ENCODE measurements around the gene MYH9.
A peak's percentile ranks its signal among the peaks of the same experiment; 100 is the strongest.
"Not testable (repeated sequence)": the region's sequence is repeated elsewhere in the genome, so short reads cannot be mapped to it uniquely, and the experiment has no call there.

Gene MYH9

GRCh38 chr22:36267058-36267457 is 120.7 kb downstream of the MYH9 start:
- H3K27ac Mint-ChIP-seq = no peak overlapping the region
- no peak for DNase-seq (ENCODE audit: low spot score in 2 of 2)
- ATAC-seq (ENCODE audit: low read depth) = no peak
- H3K4me1 Mint-ChIP-seq = no peaks in the 10 kb centered on the region
- H3K36me3 Mint-ChIP-seq = peaks cover 19% of the 10 kb centered on the region
- H3K4me3 Mint-ChIP-seq = no peak overlapping the region
- no peaks in the 10 kb centered on the region for H3K9me3 Mint-ChIP-seq
- no peaks in the 10 kb centered on the region for H3K27me3 Mint-ChIP-seq

- ATAC-seq (ENCODE audit: low read depth); H3K4me1 Mint-ChIP-seq; H3K9me3 Mint-ChIP-seq; H3K27ac Mint-ChIP-seq; DNase-seq (ENCODE audit: low spot score in 2 of 2); H3K4me3 Mint-ChIP-seq; H3K27me3 Mint-ChIP-seq: not testable (repeated sequence)
- peaks cover 21% of the 10 kb centered on the region for H3K36me3 Mint-ChIP-seq
Observed at GRCh38 chr22:36263886-36264664, 123.7 kb downstream of the MYH9 start.

GRCh38 chr22:36263216-36263673 is 124.5 kb downstream of the MYH9 start:
- H3K4me1 Mint-ChIP-seq; H3K4me3 Mint-ChIP-seq; H3K27ac Mint-ChIP-seq; H3K27me3 Mint-ChIP-seq; ATAC-seq (ENCODE audit: low read depth); H3K9me3 Mint-ChIP-seq; DNase-seq (ENCODE audit: low spot score in 2 of 2): not testable (repeated sequence)
- H3K36me3 Mint-ChIP-seq = peaks cover 21% of the 10 kb centered on the region

GRCh38 chr22:36262307-36262706 is 125.5 kb downstream of the MYH9 start:
- not testable (repeated sequence) for H3K27ac Mint-ChIP-seq; H3K4me3 Mint-ChIP-seq; DNase-seq (ENCODE audit: low spot score in 2 of 2); H3K9me3 Mint-ChIP-seq; H3K27me3 Mint-ChIP-seq; ATAC-seq (ENCODE audit: low read depth); H3K4me1 Mint-ChIP-seq
- H3K36me3 Mint-ChIP-seq = peaks cover 18% of the 10 kb centered on the region

- not testable (repeated sequence) for H3K4me1 Mint-ChIP-seq; ATAC-seq (ENCODE audit: low read depth); H3K27me3 Mint-ChIP-seq; H3K27ac Mint-ChIP-seq; H3K9me3 Mint-ChIP-seq; H3K4me3 Mint-ChIP-seq; DNase-seq (ENCODE audit: low spot score in 2 of 2)
- H3K36me3 Mint-ChIP-seq = peaks cover 14% of the 10 kb centered on the region
Observed at GRCh38 chr22:36261675-36262074, 126.1 kb downstream of the MYH9 start.

- Mint-ChIP-seq H3K9me3 (no peaks in the 10 kb centered on the region), H3K4me3 (no peak overlapping the region), H3K4me1 (peaks cover 15% of the 10 kb centered on the region), H3K36me3 (peaks cover 8% of the 10 kb centered on the region), H3K27me3 (no peaks in the 10 kb centered on the region), H3K27ac (no peak overlapping the region)
- ATAC-seq (ENCODE audit: low read depth) (no peak), DNase-seq (ENCODE audit: low spot score in 2 of 2) (no peak)
Observed at GRCh38 chr22:36259615-36260300, 128.0 kb downstream of the MYH9 start.

GRCh38 chr22:36258701-36259614 is 128.8 kb downstream of the MYH9 start:
- no peak for ATAC-seq (ENCODE audit: low read depth)
- Mint-ChIP-seq H3K4me3 (no peak overlapping the region), H3K36me3 (peaks cover 8% of the 10 kb centered on the region), H3K27ac (peak overlapping the region; percentile 5), H3K27me3 (no peaks in the 10 kb centered on the region), H3K9me3 (no peaks in the 10 kb centered on the region), H3K4me1 (peaks cover 15% of the 10 kb centered on the region)
- no peak for DNase-seq (ENCODE audit: low spot score in 2 of 2)

GRCh38 chr22:36257948-36258670 is 129.7 kb downstream of the MYH9 start:
- H3K27me3 Mint-ChIP-seq = no peaks in the 10 kb centered on the region
- ATAC-seq (ENCODE audit: low read depth) = no peak
- no peak overlapping the region for H3K4me3 Mint-ChIP-seq
- DNase-seq (ENCODE audit: low spot score in 2 of 2) = no peak
- H3K27ac Mint-ChIP-seq = peak overlapping the region; percentile 5
- H3K36me3 Mint-ChIP-seq = peaks cover 5% of the 10 kb centered on the region
- H3K4me1 Mint-ChIP-seq = peaks cover 22% of the 10 kb centered on the region
- H3K9me3 Mint-ChIP-seq = no peaks in the 10 kb centered on the region

- H3K27ac Mint-ChIP-seq = no peak overlapping the region
- no peak for DNase-seq (ENCODE audit: low spot score in 2 of 2)
- no peak for ATAC-seq (ENCODE audit: low read depth)
- H3K36me3 Mint-ChIP-seq = peaks cover 4% of the 10 kb centered on the region
- no peaks in the 10 kb centered on the region for H3K27me3 Mint-ChIP-seq
- H3K4me3 Mint-ChIP-seq = no peak overlapping the region
- H3K4me1 Mint-ChIP-seq = peaks cover 28% of the 10 kb centered on the region
- no peaks in the 10 kb centered on the region for H3K9me3 Mint-ChIP-seq
Observed at GRCh38 chr22:36257308-36257707, 130.5 kb downstream of the MYH9 start.

GRCh38 chr22:36256478-36256877 is 131.3 kb downstream of the MYH9 start:
- Mint-ChIP-seq H3K27ac (no peak overlapping the region), H3K4me1 (peaks cover 33% of the 10 kb centered on the region), H3K4me3 (no peak overlapping the region), H3K36me3 (peaks cover 2% of the 10 kb centered on the region), H3K9me3 (no peaks in the 10 kb centered on the region), H3K27me3 (no peaks in the 10 kb centered on the region)
- DNase-seq (ENCODE audit: low spot score in 2 of 2) = no peak
- no peak for ATAC-seq (ENCODE audit: low read depth)

GRCh38 chr22:36255572-36255971 is 132.2 kb downstream of the MYH9 start:
- H3K4me1 Mint-ChIP-seq = peaks cover 33% of the 10 kb centered on the region
- DNase-seq (ENCODE audit: low spot score in 2 of 2); H3K36me3 Mint-ChIP-seq; H3K4me3 Mint-ChIP-seq; H3K9me3 Mint-ChIP-seq; H3K27ac Mint-ChIP-seq; ATAC-seq (ENCODE audit: low read depth); H3K27me3 Mint-ChIP-seq: not testable (repeated sequence)

GRCh38 chr22:36253523-36254490 is 134.0 kb downstream of the MYH9 start:
- Mint-ChIP-seq H3K4me1 (peaks cover 35% of the 10 kb centered on the region), H3K9me3 (no peaks in the 10 kb centered on the region), H3K27me3 (no peaks in the 10 kb centered on the region), H3K27ac (peak overlapping the region; percentile 97), H3K36me3 (peaks cover 2% of the 10 kb centered on the region), H3K4me3 (peak overlapping the region; percentile 90)
- no peak for ATAC-seq (ENCODE audit: low read depth)
- no peak for DNase-seq (ENCODE audit: low spot score in 2 of 2)
